Sigmoid colon (tissue), 4 donors: Measurements from ENCODE around the gene ZDHHC4.

ENCODE experiments used
- CTCF ChIP-seq, 4 experiments: fragments of 450-650 bp in 3 of 4; fragments of 200-600 bp in 1 of 4; IDR thresholded peaks; one replicate each; pipeline ENCODE4 v1.5.1; 2016 to 2019; ENCODE audit warnings: antibody characterized with exemption in 4 of 4, mild to moderate bottlenecking in 3 of 4, moderate library complexity in 2 of 4
- EP300 ChIP-seq, 4 donors: sonication (generic); formaldehyde crosslinking; IDR thresholded peaks; one replicate each; pipeline ENCODE4 v1.6.1; 2017; ENCODE audit warnings: antibody characterized with exemption in 4 of 4
- POLR2A ChIP-seq, 2 donors: fragments of 450-650 bp; IDR thresholded peaks; one replicate each; pipeline ENCODE4 v1.6.1; 2016; ENCODE audit warnings: antibody characterized with exemption in 2 of 2, mild to moderate bottlenecking in 2 of 2, moderate library complexity in 2 of 2
- POLR2AphosphoS5 ChIP-seq, 4 donors: sonication (generic); formaldehyde crosslinking; IDR thresholded peaks; one replicate each; pipeline ENCODE4 v1.6.1; 2017; ENCODE audit warnings: antibody characterized with exemption in 4 of 4

- no peak for TF ChIP-seq CTCF (IDR thresholded peaks at IDR 0.05)
- no peak for TF ChIP-seq POLR2AphosphoS5 (IDR thresholded peaks at IDR 0.05)
- TF ChIP-seq POLR2A (IDR thresholded peaks at IDR 0.05): no peak
- TF ChIP-seq EP300 (IDR thresholded peaks at IDR 0.05): no peak
These were observed 27.2 kb downstream of the ZDHHC4 start for GRCh38 chr7:6604458-6604857.
